SW 1271 (cell line): ENCODE results near the gene KIAA0232.

Source experiments
- DNase-seq, 2 experiments: peaks; one replicate each; lab custom pipeline; 2025; lab: John Stamatoyannopoulos, UW

The KIAA0232 gene

DNA sequence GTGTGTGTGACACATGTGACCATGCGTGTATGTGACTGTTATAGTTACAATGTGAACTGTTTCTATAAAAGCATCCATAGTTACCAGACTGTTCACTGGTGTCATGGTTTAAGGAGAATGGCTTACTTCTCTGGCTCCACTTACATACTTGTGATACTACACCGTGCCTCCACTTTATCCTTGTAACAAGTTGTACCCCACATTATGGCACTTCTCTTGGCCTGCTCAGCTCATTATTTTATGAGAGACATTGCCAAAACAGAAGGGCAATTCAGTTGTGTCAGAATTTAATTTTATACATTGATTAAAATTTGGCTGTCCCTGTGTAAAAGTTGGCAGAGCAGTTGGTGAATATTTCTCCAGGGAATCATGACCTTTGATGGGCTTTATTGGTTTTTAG, 64.7 kb downstream of the KIAA0232 start:
- DNase-seq = no peak

DNA sequence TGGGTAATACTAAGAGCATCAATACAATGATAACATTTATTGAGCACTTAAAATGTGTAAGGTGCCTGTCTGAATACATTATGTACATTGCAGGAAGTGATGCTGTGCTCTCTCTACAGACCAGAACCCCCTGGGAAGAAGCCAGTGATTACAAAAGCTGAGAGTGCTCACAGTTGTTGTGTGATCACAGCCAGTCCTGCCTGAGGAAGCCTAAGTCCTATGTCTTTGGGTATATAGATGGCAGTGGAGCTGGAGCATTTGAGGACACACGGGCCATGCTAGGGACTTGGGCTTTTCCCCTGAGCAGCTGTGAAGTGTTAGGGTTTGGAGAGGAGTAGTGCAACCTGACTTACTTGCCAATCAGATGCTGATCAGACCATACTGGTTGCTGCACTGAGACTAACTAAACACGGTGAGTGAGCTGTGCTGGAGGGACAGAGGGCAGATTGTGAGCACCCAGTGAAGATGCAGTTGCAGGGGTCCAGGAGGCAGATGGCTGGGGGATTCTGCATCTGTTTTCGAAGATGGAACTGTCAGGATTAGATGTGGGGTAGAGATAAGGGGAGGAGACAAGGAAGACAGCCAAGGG, 66.3 kb downstream of the KIAA0232 start:
- no peak for DNase-seq

DNA sequence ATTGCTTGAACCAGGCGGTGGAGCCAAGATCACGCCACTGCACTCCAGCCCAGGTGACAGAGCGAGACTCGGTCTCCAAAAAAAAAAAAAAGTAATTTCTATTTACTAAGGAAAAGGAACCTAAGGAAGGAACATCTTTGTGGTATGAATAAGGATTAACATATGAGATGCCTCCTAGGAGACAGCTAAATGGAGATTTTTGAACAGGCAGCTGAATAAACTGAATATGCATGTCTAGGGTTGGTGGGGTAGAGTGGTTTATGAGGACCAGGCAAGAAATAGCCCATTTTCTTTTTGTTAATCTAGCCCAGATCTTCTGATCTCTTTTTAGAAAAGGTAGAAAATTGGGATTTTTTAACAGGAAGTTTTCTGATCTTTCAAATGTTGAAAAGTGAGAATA, 67.2 kb downstream of the KIAA0232 start:
- DNase-seq = no peak

GRCh38 chr4:6851431-6851830, 68.9 kb downstream of the KIAA0232 start:
- no peak for DNase-seq

DNA sequence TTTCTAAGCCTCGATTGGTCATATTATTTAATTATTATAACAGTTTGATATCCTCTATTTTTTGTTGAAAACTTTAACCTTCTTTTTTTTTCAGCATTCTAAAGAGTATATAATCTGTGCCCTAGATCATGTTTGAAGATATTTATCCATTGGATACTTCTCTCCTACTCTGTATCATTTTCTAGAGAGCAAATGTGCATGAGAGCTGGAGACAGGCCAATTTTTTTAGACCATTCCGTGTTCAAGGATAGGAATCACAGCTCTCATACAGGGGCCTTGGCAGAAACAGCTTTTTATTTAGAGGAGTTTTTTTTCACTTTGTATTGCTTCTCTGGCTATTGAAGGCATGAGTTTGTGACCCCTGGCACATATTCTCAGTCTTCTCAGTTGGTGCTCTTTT, 69.4 kb downstream of the KIAA0232 start:
- DNase-seq = no peak

GRCh38 chr4:6852582-6852981, 70.1 kb downstream of the KIAA0232 start:
- no peak for DNase-seq

DNA sequence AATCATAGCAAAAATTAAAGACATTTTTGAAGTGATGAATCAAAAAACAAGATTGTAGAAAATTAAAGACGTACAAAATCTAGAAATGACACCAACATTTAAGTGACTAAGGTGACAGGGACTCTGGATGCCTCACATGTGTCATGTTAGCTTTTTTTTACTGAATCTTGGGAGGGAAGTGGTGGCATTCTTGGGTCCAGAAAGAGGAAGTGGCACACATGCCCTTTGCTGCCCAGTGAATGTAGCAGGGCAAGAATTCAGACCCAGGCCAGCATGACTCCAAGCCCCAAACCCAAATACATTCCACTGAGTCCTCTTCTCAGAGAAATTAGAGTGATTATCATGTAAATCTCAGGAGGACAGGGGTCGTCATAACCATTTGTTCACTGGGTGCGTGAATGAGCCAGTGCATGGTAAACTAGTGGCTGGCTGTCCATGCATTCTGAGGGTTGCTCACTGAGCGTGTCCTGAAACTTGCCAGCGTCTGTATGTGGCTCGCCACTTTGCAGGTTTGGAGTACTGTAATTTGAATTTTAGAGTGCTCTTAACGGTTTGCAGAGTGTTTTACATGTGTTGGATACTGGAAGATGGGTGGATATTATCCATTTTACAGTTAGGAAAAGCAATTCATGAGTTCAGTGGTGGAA, 71.7 kb downstream of the KIAA0232 start:
- DNase-seq = no peak

DNA sequence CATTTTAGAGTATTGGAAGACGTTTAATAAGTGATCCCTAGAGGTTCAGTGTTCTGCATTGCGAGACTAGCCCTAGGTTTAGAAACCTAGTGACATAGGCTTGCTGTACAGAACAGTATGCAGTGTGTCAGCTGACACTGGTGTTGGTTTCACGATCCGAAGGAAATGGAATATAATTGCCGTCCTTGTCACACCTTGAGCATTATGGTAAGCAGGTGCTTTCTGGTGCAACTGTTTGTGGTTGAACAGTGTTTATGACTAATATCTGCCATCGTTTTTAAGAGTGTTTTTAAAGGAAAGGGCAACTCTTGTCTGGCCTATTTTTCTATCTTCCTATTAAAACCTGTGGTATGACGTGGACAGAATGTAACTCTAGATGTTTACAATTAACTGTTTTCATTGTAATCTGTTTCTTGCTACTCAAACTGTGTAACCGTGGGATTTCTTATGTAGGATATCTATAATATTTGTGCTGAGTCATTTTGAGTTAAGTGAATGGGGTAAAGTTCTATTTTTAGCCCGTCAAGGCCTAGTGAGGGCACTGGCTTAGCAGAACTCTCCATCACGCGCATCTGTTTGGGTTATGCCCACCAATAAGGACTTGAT, 73.3 kb downstream of the KIAA0232 start:
- no peak for DNase-seq

GRCh38 chr4:6856391-6856790, 73.9 kb downstream of the KIAA0232 start:
- no peak for DNase-seq

GRCh38 chr4:6857009-6857882, 74.7 kb downstream of the KIAA0232 start:
- no peak for DNase-seq

- DNase-seq = no peak
These were observed 76.5 kb downstream of the KIAA0232 start for GRCh38 chr4:6858997-6859396.

DNA sequence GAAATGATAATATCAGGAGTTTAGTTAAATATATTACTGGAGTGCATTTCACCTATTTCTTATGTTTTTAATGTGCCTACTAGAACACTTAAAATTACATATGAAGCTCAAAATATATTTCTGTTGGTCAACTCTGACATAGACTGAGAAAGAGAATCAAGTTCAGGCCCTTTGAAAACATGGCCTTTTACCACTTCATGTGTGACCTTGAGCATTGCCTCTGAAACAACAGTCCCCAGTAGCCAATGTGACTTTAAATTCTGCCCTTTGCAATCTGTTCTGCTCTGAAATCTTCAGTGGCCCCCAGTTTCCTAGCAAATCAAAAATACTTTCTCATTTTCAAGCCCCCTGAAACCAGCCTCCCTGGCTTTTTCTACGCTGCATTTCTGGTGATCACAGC, 77.0 kb downstream of the KIAA0232 start:
- DNase-seq = no peak

DNA sequence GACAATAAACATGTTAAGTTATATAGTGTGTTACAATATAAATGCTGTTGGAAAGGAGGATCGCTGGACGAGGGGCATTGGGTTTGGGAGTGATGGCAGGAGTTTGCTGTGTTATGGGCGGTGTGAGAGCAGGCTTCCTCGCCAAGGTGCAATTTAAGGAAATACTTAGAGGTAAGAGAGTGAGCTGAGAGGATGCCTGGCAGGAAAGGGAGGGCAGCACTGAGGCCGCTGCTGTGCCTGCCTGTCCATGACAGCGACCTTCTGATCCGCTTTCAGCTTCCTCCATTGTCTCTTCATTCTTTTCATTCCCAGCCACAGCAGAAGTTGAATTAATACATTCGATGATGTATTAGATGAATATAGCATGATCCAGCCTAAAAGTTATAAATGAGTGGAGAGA, 85.9 kb downstream of the KIAA0232 start:
- DNase-seq = no peak

DNA sequence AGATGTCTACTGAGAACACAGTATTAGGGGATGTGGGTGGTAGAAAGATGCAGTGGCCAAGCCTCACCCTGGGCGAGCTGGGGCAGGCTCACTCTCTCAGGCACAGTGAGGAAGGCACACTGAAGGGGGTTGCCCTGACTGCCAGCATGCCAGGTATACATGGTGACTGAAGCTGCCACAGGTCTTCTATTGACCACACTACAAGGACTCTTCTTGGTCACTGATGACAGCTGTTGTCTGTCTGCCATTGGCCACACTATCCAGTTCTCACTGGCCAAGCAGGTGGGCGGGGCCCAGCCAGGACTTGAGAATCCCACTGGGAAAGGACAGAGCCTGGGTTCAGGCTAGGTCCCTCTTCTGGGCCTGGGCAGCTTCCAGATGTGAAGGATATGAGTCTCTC, 87.4 kb downstream of the KIAA0232 start:
- no peak for DNase-seq

- peak in 1 of 2 experiments; percentile 29 for DNase-seq
These were observed 90.8 kb downstream of the KIAA0232 start for GRCh38 chr4:6873291-6873690.

DNA sequence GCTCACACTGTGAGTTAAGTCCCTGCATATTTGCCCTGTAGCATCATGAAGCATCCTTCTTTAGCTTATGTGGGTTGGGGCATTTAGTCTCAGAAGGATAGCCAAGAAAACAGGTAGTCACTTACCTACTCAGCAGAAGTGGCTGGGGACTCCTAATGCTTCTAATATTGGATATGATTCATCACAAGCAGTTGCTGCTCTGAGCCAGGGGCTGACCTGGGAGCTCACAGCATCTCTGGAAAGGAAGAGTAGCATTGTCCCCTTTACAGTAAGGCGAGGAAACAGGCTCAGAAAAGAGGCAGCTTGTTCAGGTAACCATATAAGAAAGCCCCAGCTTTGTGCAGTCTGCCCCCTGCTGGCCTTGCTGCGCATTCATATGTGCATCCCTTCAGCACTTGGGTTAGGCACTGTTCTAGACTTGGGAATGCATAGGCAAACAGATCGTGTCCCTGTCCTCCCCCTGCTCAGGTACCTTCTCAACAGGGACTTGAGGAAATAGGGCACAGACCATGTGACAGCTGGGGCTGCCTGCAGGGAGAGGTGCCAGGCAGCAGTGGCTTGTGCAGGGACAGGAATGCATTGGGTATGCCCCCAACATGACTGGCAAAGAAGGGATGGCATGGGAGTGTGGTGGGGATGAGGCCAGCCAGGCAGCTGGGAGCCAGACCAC, 91.4 kb downstream of the KIAA0232 start:
- peak; percentile 6 to 55 for DNase-seq

DNA sequence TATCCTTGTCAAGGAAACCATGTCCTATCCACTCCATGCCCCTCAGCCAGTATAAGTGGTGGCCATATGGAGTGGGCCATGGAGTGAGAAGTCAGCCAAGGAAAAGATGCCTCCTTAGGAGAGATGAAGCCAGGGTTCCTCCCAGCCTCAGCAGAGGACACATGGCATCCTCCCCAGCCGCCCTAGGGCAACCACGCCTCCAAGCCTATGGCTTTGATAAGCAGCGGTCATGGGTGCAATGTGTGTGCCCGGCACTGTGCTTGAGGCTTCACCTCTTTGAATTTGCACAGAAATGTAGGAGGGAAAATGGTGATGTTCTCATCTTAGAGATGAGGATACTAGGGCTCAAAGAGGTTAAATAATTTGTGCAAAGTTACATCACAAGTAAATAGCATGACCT, 92.5 kb downstream of the KIAA0232 start:
- no peak for DNase-seq

DNA sequence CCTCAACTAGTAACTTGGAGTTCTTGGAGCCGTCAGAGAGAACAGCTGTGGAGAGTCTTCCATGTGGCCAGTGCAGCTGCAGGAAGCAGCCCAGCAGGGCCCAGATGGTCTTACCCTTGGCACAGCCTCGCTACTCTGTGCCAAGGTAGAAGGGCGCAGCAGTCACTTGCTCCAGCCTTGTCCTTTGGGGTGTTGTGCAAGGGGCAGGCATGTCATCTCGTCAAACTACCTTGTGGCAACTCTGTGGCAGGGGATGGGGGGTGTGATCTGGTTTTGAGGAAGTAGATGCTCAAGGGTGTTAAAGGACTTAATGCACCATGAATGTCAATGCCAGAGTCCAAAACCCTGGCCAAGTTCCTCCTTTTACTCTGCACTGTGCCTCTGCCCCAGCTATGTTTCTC, 92.9 kb downstream of the KIAA0232 start:
- no peak for DNase-seq

DNA sequence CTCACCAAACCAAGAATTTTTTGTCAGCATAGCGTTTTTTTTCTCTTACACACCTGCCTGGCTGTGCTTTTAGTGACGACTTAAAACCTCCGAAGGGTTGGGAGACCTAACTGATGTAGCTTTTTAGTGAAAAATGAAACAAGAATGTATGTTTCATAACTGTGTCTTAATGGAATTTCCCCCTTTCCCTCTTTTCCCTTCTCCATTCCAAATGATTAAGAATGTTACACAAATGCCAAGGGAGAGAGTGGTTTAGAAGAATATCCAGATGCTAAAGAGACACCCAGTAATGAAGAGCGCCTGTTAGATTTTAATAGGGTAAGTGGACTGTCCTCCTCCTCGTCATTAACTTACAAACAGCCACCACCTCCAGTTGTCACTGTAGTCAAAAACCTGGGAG, 93.9 kb downstream of the KIAA0232 start:
- no peak for DNase-seq

GRCh38 chr4:6877067-6877466, 94.5 kb downstream of the KIAA0232 start:
- no peak for DNase-seq

GRCh38 chr4:6878451-6879059, 96.0 kb downstream of the KIAA0232 start:
- no peak for DNase-seq

DNA sequence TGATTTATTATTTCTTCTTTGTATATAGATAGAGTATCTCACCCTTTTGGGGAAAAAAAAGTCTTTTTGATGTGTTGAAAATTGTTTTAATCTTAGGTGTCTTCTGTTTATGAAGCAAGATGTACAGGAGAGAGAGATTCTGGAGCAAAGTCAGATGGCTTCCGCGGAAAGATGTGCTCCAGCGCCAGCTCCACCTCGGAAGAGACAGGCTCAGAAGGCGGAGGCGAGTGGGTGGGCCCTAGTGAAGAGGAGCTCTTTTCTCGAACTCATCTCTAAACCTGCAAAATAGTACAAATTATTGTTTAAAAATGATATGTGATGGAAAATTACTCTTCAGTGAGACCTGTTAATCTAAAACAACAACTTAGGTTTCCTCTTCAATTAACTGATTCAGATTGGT, 98.2 kb downstream of the KIAA0232 start:
- no peak for DNase-seq
